Measurements from ENCODE around the gene EXOSC7. TPM values are rescaled to one million over a fixed set of nuclear protein-coding genes. Genes with fewer than 3 reads are reported as not detected.
A peak's percentile ranks its signal among the peaks of the same experiment; 100 is the strongest.

Gene EXOSC7
- polyA plus RNA-seq, 4 donors: 50.1 to 54.4 (median 52.4) TPM

DNA sequence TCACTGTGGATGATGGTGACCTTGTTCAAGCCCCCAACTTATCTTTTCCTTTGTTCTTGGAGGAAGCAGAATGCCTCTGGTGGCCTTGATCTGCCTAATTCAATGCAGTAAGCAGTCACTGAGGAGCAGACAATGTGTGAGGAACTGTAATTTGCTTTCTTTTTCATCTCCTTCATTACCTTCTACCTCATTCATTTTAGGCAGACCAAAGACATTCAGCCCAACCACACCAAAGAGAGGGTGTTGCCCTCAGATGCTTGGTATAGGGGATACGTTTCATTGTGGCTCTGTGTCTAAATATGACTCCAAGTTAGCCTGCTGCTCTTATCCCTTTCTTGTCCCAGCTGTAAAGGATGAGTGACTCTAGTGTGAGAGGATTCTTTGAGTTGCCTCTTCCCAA is 15.3 kb downstream of the EXOSC7 start:
- DNase-seq (ENCODE audit: low read depth in 4 of 4, low spot score in 2 of 4): no peak

DNA sequence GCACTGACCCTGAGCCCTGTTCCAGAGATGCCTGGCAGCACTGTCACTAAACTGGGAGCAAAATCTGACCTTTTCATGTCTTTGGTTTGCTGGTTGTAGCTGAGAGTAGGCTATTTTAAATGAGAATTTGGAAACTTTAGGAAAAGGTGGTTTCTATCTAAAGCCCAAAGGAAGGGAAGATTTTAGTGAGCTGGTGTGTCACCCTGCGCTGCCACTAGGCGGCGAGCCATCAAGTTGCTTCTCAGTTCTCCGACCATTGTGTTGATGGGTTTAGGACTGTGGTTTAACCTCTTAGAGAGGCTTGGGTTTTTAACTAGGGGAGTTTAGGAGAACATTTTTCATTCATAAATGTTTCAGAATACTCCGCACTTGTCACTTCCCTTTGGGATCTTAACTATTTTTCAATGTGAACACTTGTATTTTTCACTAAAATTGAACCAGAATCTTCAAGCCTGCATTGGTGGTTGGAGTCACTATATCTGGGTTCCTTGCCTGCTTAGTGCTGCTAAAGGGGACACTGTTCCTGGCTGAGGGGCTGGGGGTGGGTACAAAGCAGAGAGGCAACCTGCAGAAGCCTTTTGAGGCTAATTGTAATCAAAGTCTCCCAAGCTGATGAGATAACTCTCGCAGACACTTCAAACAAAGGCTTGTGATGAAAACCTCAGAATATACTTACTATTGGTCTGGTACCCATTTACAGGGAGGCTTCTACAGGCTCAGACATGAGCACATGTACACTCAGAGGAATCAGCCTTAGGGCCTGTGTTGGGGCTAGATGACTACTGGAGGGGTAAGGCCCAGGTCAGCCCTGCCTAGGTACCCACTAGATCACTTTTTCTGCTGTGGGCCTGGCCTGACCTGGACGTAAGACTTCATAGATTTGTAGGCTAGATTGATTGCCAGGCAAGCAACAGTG is 16.8 kb downstream of the EXOSC7 start:
- DNase-seq (ENCODE audit: low read depth in 4 of 4, low spot score in 2 of 4): no peak

DNA sequence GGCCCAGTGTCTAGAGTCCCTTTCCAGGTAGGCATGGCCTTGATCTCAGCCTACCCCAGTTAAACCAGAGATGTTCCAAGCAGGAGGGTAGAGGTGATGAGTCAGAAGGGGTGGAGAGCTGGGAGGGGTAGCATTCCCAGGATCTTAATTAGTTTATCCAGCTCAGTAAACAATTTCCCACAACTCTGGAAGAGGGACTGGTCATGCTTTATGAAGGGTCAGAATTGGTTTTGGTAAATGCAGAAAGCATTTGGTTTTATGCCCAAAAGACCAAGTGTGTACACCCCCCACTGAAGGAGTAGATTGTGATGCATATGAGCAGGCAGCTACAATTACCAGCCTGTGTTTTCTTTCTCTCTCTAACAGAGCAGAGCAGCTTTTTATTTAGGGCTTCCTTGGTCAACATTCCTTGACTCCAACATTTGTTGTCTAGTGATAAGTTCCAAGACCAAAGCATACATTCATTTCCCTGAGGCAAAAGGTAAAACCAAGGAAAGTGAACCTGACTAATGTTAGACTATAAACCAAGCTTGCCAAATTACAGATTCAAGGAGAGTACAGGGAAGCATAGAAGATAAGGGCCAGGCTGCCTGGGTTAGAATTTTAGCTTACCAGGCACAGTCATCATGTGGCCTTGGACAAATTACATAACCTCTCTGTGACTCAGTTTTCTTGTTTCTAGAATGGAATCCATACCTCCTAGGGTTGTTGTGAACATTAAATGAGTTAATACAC is 17.6 kb downstream of the EXOSC7 start:
- no peak for DNase-seq (ENCODE audit: low read depth in 4 of 4, low spot score in 2 of 4)

DNA sequence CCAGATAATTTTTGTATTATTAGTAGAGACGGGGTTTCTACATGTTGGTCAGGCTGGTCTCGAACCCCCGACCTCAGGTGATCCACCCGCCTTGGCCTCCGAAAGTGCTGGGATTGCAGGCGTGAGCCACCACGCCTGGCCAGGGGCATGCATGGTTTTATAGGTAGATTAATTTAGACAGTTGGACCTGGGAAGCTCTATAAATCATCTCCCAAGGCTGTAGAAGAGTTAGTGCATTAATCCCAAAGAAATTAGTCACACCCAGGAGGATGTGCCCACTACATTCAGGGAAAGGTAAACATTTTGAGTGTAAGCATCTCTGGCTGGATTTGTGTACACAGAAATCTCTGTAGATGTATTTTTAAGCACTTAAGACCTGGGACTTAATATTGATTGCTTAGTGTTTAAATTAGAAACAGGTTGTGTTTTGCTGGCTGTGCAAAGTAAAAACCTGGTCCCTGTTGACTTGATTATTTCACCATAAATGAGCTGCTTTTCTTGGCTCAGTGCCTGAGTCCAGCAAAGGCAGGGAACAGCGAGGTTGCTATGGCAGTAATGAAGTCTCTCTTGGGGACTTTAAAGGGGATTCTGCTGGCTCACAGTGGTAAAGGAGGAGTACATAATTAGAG is 19.2 kb downstream of the EXOSC7 start:
- DNase-seq (ENCODE audit: low read depth in 4 of 4, low spot score in 2 of 4): peak in 1 of 4 donors; percentile 75

DNA sequence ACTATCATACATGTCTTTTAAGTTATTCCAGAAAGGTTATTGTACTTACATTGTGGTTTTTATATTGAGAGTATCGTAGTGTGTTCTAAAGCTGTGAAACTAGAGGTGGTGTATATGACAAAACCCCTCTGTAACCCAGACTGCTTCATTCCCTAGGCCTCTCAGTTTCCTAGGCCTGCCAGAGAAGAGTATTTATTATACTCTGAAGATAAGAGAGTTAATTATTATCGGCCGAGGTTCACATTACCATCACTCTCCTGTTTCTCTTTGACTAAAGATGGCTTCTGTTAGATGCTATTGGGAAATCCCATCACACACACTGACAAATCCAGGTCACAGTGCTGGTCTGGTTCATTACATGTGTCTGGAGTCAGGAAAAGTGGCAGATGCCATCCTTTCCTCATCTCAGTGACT is 20.5 kb downstream of the EXOSC7 start:
- DNase-seq (ENCODE audit: low read depth in 4 of 4, low spot score in 2 of 4): no peak

DNA sequence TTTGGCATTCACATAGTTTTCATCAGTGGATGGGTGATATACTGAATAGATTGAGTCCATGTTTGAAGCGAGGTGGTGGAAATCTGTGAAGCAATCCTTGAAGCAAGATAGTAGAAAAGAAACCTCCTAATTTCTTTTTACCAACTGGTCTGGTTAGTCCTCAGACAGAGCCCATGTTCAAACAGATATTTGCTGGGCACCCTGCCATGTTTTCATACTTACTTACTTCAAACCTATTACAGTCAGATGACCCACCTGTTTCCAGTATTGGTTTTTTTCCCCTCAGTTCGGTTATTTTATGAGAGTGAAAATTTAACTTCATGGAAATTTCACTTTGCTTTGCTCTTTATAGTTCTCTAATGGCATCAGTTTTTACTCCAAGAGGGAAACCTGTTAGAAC is 23.7 kb downstream of the EXOSC7 start:
- no peak for DNase-seq (ENCODE audit: low read depth in 4 of 4, low spot score in 2 of 4)

DNA sequence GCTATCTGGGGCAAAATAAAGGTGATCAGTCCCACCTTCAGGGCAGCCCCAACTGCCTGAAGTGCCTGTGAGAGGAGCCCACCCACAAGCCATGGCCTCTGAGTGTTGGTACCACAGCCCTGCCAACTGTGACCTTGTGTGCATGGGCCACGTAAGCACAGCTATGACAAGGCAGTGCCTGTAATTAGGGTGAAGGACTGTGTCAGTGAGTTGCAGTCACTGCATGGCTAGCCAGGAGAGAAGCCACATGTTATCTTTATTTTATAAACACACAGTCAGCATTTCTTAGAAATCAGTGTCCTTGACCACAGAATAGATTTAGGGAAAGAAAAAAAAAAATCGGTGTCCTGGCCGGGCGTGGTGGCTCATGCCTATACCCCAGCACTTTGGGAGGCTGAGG is 24.8 kb downstream of the EXOSC7 start:
- DNase-seq (ENCODE audit: low read depth in 4 of 4, low spot score in 2 of 4): no peak

DNA sequence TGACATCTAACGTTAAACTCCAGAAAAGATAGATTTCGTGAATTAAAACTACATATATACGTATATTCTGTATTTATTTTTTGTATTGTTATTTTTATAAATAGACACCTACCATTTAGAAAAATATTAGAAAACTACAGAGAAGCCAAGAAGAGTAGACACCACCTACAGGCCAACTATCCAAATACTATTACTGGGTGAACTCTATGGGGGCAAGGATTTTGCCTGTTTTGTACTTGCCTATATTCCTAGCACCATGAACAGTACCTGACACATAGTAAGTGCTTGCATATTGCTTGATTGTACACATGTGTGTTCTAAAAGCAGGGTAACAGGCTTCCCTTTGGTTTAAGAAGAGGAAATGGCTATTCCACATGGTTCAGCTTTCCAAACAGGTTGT is 25.7 kb downstream of the EXOSC7 start:
- no peak for DNase-seq (ENCODE audit: low read depth in 4 of 4, low spot score in 2 of 4)

DNA sequence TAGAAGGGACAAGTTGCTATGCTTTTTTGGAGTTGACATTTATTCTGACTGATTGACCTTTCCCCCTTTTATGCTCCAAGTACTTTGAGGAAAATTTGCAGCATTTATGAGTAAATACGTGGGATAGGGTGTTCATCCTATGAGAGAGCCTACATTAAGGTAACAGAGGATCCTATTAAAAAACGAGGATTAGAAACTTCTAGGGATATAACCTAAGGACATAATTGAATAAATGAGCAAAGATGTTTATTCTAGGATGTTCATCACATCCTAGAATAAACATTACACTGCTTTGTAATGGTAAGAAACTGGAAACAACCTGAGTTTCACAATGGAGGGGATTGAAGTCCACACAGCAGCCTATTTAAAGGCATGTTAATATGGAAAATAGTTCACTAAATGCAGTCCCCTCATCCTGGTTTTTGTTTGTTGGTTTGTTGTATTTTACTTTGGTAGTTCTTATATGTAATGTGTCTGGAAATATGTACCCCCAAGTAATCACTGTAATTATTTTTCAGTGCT is 26.2 kb downstream of the EXOSC7 start:
- no peak for DNase-seq (ENCODE audit: low read depth in 4 of 4, low spot score in 2 of 4)

DNA sequence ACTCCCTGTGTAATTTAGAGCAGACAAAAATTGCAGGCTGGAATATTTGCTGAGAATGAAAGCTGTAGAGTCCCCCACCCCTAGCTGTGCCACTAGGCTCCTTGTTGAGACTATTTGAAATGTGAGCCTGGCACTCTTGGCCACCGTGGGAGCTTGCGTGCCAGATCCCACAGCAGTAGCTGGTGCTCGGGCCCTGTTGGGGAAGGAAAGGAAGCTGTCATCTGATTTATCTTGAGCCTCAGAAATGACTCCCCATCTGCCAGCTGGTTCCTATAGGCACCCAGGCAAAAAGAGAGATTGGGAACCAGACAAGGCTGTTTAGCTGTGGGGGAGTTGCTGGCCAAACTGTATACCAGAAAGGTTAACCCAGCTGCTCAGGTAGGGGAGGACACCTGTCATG is 26.7 kb downstream of the EXOSC7 start:
- DNase-seq (ENCODE audit: low read depth in 4 of 4, low spot score in 2 of 4): no peak

DNA sequence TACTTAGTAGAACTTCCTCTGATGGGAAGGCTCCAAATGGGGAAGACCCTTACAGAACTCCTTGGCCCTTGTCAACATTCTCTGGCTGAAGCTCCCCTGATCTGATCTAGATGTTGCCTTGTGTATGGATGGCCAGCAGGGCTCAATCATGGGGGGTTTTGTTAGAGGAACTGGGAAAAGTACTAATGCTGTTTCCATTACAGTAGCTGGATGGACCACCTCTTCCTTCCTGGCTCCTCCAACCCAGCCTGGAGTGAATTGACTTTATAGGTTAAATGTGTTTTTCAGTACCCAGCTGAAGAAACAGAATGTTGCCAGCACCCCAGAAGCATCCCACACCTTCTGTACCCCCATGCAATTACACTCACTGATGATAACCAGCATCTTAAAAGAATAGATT is 27.4 kb downstream of the EXOSC7 start:
- no peak for DNase-seq (ENCODE audit: low read depth in 4 of 4, low spot score in 2 of 4)

DNA sequence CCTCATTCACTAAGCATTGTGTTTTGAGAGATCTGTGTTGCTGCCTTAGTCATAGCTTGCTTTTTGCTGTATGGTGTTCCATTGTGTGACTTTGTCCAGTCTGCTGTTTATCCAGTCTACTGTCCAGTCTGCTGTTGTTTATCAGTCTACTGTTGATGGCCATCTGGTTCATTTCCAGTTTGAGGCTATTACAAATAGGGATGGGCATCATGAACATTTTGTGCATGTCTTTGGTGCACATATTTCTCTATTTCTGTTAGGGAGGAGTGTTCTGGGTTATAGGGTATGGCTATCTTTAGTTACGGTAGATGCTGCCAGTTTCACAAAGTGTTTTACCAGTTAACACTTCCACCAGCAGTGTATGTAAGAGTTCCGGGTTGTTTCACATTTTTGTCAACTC is 27.8 kb downstream of the EXOSC7 start:
- DNase-seq (ENCODE audit: low read depth in 4 of 4, low spot score in 2 of 4): no peak

DNA sequence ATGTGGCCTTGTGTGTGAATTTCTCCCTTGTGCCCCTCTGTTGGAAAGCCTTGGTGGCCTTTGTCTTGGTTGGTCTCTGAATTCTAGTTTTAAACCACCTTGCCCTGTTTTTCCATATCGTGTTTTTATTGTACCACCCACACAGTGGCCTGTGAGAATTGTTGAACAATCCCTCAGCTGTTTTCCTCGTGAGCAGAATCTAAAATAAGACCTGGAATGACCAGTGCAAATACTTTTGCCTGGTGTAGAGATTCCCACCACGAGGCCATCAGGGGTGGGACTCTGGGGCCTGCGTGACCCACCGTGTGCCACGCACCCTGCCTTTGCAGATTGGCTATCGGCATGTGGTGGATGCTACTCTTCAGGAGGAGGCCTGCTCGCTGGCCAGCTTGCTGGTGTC is 31.0 kb downstream of the EXOSC7 start:
- DNase-seq (ENCODE audit: low read depth in 4 of 4, low spot score in 2 of 4): no peak

DNA sequence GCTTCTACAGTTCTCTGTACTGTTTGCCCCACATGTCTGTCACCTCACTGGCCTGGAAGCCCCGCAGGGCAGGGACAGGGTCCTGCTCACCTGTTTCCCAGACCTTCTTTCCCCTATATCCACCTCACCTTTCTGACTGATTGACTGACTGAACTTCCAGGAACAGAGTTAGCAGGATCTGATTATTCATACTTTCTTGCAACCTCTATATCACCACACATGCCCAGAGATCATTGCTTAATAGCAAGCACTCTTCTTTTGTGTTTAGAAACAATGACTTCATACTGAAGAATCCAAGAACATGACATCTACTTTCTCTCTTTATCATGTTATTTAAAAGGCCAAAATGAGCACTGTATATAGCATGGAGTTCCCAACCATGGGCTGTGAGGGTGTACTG is 32.1 kb downstream of the EXOSC7 start:
- DNase-seq (ENCODE audit: low read depth in 4 of 4, low spot score in 2 of 4): no peak

DNA sequence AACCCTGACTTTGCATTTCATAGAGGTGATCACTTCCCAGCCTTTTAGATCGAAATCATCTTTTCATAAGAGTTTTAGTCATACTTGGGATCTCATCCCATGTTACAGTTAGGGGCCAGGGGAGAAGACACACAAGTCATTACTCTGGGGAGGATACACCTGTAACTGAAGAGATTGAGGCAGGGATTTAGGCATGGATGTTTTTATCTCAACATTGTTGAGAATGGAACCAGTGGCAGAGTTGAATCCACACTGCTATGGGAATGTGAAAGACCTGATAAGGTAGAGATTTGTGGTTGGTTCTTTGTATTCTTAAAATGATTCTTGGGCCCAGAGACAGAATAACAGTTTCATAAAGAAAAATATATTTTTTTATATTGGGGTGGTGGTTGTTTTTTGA is 33.8 kb downstream of the EXOSC7 start:
- no peak for DNase-seq (ENCODE audit: low read depth in 4 of 4, low spot score in 2 of 4)

DNA sequence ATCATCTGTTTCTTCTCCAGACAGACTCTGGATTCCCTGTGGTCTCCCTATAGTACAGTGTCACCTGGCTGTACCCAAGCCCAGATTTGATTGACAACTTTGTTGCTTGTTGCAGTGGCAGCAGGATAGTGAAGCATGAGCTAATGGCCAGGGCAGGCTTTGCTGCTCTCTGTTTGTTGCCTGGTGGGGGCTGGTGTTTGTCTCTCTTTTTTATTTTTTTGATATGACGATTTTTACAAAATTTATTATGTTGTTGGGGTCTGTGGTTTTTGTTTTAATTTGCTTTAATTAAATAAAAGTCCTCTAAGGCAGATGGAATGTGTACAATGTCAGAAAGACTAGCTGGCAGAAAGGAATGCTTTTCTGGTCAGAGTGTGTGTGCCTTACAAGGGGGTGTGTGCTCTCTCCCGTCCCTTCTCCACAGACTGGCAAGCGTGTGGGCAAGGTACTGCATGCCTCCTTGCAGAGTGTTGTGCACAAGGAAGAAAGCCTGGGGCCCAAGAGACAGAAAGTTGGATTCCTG is 34.8 kb downstream of the EXOSC7 start:
- DNase-seq (ENCODE audit: low read depth in 4 of 4, low spot score in 2 of 4): no peak

DNA sequence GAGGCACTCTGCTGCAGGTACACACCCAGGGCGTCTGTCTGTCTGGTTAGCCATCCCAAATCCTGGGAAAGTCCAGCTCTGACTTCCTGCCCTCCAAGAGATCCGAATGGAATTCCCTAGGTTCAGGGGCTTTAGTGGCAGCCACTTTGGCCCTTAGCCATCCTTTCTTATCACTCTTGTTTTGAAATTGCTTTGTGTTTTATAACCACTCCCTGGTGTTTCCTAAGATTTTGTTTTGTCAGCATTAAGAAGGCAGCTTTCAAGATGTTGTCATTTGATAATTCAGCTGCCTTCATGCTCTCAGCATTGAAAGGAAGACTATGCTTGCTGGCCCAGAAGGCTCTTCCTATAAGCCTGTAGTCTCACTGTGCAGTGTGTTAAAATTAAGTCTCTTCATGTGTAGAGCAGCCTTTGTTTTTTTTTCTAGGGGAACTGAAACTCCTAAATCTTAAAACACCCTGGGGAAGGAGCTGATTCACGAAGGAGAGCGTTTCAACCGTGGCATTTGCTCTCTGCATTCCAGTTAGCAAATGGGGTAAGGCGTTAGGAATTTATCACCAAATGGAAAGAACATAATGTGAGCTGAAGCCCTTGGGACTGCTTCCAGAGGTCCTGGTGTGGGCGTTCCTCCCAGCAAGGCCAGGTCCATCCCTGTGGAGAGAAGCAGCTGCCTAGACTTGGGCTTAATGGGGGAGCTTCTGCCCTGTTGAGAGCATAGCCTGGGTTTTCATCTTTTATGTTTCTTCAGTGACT is 35.9 kb downstream of the EXOSC7 start:
- DNase-seq (ENCODE audit: low read depth in 4 of 4, low spot score in 2 of 4): peak in 1 of 4 donors; percentile 59

DNA sequence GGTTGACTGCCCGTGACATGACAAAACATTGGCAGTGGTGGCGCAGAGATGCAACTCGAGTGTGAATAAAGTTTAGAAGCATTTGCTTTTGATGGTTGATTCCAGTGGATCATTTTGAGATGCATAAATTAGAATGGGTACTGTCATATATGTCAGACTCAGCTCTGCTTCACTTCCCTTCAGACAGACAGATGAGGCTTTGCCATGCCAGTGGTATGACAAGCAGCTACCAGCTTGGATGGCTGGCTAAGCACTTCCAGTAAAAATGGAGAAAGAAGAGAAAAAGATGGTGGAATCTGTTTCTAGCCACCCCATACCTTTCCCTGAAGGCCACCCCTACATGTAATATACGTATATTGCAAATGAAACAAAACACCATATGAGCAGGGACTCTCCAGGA is 36.5 kb downstream of the EXOSC7 start:
- no peak for DNase-seq (ENCODE audit: low read depth in 4 of 4, low spot score in 2 of 4)

DNA sequence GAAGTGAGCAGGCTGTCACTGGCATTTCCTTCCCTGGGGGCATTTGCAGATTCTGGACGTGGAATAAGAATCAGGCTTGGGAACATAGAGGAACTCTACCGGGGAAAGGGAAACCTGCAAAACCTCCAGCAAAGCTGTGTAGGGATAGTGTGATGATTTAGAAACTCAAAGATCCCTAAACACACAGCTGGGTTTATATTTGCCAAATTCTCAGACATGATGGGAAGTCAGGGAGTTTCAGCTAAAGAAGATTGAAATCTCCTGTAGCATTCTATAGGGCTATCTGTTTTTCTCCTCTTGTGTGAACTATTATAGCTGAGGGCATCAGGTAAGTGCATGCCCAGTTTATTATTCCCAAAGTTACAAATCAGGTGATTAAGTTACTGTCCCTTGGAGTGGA is 40.9 kb downstream of the EXOSC7 start:
- DNase-seq (ENCODE audit: low read depth in 4 of 4, low spot score in 2 of 4): no peak

DNA sequence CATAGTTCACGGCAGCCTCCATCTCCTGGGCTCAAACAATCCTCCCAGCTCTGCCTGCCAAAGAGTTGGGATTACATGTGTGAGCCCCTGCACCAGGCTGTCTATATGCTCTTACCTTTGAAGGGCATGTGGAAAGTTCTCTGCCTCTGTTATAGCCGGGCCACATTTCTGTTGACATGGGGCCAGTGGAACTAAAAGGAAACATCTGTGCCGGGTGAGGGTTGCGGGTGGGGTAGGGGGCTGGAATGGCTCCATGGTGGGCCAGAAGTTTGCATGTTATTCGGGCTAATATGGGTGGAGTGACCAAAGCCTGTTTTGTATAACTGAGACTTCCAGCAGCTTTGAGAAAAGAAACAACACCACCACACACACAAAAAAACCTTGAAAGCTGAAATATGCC is 41.8 kb downstream of the EXOSC7 start:
- DNase-seq (ENCODE audit: low read depth in 4 of 4, low spot score in 2 of 4): no peak
